Epidermal melanocyte (primary cell): ENCODE data around the gene ASAP3.

Experiments
- DNase-seq: peaks from one replicate; pipeline ENCODE4 v3.0.0; 2011; ENCODE audit warnings: low spot score; ENCODE audit not compliant: insufficient read length

ASAP3 gene

GRCh38 chr1:23483321-23484252, at the start of gene ASAP3:
TSS of gene ASAP3 (minus strand) at chr1:23484179. CDS start at chr1:23484133, 46 bp downstream.
- DNase-seq = no peak

GRCh38 chr1:23533246-23534023, 49.5 kb upstream of the ASAP3 start:
- DNase-seq = no peak

GRCh38 chr1:23531562-23532094, 47.6 kb upstream of the ASAP3 start:
- no peak for DNase-seq

GRCh38 chr1:23530747-23531561, 47.0 kb upstream of the ASAP3 start, which contains the start of gene E2F2:
TSS of gene E2F2 (minus strand) at chr1:23531233. CDS start at chr1:23530793, 440 bp downstream.
- DNase-seq = peak; percentile 92

GRCh38 chr1:23530087-23530746, 46.2 kb upstream of the ASAP3 start:
- no peak for DNase-seq

GRCh38 chr1:23529146-23530086, 45.4 kb upstream of the ASAP3 start:
- DNase-seq = no peak

GRCh38 chr1:23528250-23528978, 44.4 kb upstream of the ASAP3 start:
- peak; percentile 75 for DNase-seq

- DNase-seq = no peak
Measured at GRCh38 chr1:23527900-23528249, 43.9 kb upstream of the ASAP3 start.

GRCh38 chr1:23527366-23527765, 43.4 kb upstream of the ASAP3 start:
- no peak for DNase-seq

- DNase-seq = no peak
Measured at GRCh38 chr1:23526329-23527041, 42.5 kb upstream of the ASAP3 start.

GRCh38 chr1:23525558-23526250, 41.7 kb upstream of the ASAP3 start:
- DNase-seq = no peak

GRCh38 chr1:23524716-23525401, 40.9 kb upstream of the ASAP3 start:
- no peak for DNase-seq

- DNase-seq = no peak
Measured at GRCh38 chr1:23524163-23524562, 40.2 kb upstream of the ASAP3 start.

GRCh38 chr1:23522244-23522982, 38.4 kb upstream of the ASAP3 start:
- no peak for DNase-seq

- no peak for DNase-seq
Measured at GRCh38 chr1:23521588-23521987, 37.6 kb upstream of the ASAP3 start.

- DNase-seq = no peak
Measured at GRCh38 chr1:23517581-23517980, 33.6 kb upstream of the ASAP3 start.
